H9 (cell line): ENCODE data around the gene ANKMY1. TPM values are rescaled to one million over a fixed set of nuclear protein-coding genes. Genes with fewer than 3 reads are reported as not detected.

Experiments
- DNase-seq: peaks from one replicate; pipeline ENCODE4 v3.0.0-alpha.2; 2017
- H2AFZ ChIP-seq: one replicate; pipeline ENCODE4 v1.6.1; 2013; ENCODE audit warnings: mild to moderate bottlenecking, low read length, control low read depth, moderate library complexity
- H2AK5ac ChIP-seq: 2 replicates; pipeline ENCODE4 v1.6.1; 2013; ENCODE audit warnings: low read length, control low read depth, mixed read lengths; ENCODE audit not compliant: insufficient read length
- H2BK120ac ChIP-seq: one replicate; pipeline ENCODE4 v1.6.1; 2013; ENCODE audit warnings: low read depth, mild to moderate bottlenecking, low read length, control low read depth, inconsistent platforms; ENCODE audit not compliant: poor library complexity, severe bottlenecking
- H2BK12ac ChIP-seq: 2 replicates; pipeline ENCODE4 v1.6.1; 2013; ENCODE audit warnings: low read length, control low read depth, mixed read lengths, low read depth; ENCODE audit not compliant: insufficient read length
- H2BK15ac ChIP-seq: 2 replicates; pipeline ENCODE4 v1.6.1; 2013; ENCODE audit warnings: low read depth, low read length, control low read depth
- H2BK20ac ChIP-seq: one replicate; pipeline ENCODE4 v1.6.1; 2013; ENCODE audit warnings: low read depth, mild to moderate bottlenecking, low read length, control low read depth, inconsistent platforms; ENCODE audit not compliant: poor library complexity, severe bottlenecking
- H2BK5ac ChIP-seq: 2 replicates; pipeline ENCODE4 v1.6.1; 2013; ENCODE audit warnings: low read length, control low read depth, mixed read lengths; ENCODE audit not compliant: insufficient read length
- H3K14ac ChIP-seq: 2 replicates; pipeline ENCODE4 v1.6.1; 2013; ENCODE audit warnings: low read length, control low read depth; ENCODE audit not compliant: insufficient read depth
- H3K18ac ChIP-seq: 2 replicates; pipeline ENCODE4 v1.6.1; 2013; ENCODE audit warnings: low read depth, mild to moderate bottlenecking, mixed read lengths, low read length, control low read depth; ENCODE audit not compliant: insufficient read length
- H3K23ac ChIP-seq: 2 replicates; pipeline ENCODE4 v1.6.1; 2013; ENCODE audit warnings: low read length, control low read depth, mixed read lengths, low read depth; ENCODE audit not compliant: insufficient read length
- H3K23me2 ChIP-seq: 2 replicates; pipeline ENCODE4 v1.6.1; 2013; ENCODE audit warnings: low read depth, mild to moderate bottlenecking, mixed read lengths, low read length, control low read depth; ENCODE audit not compliant: insufficient read length, poor library complexity, severe bottlenecking
- H3K27ac ChIP-seq: 2 replicates; pipeline ENCODE4 v1.5.1; 2013; ENCODE audit warnings: low read length, control low read depth, mixed read lengths, low read depth; ENCODE audit not compliant: insufficient read length
- H3K27me3 ChIP-seq: 2 replicates; pipeline ENCODE4 v1.6.1; 2013; ENCODE audit warnings: low read length, control low read depth, inconsistent platforms; ENCODE audit not compliant: insufficient read depth
- H3K4ac ChIP-seq: 2 replicates; pipeline ENCODE4 v1.6.1; 2013; ENCODE audit warnings: low read depth, mild to moderate bottlenecking, control low read depth, inconsistent platforms, low read length, moderate library complexity
- H3K4me1 ChIP-seq: 2 replicates; pipeline ENCODE4 v1.6.1; 2013; ENCODE audit warnings: low read length, control low read depth, inconsistent platforms; ENCODE audit not compliant: insufficient read depth
- H3K4me2 ChIP-seq: 2 replicates; pipeline ENCODE4 v1.6.1; 2013; ENCODE audit warnings: low read length, control low read depth, mixed read lengths; ENCODE audit not compliant: insufficient read length, insufficient read depth
- H3K56ac ChIP-seq: 2 replicates; pipeline ENCODE4 v1.6.1; 2013; ENCODE audit warnings: low read depth, mild to moderate bottlenecking, mixed read lengths, low read length, control low read depth; ENCODE audit not compliant: insufficient read length
- H3K79me1 ChIP-seq: 2 replicates; pipeline ENCODE4 v1.6.1; 2013; ENCODE audit warnings: low read depth, mild to moderate bottlenecking, moderate library complexity, low read length, control low read depth, inconsistent platforms; ENCODE audit not compliant: insufficient read depth, poor library complexity, severe bottlenecking
- H3K79me2 ChIP-seq: 2 replicates; pipeline ENCODE4 v1.6.1; 2013; ENCODE audit warnings: low read length, control low read depth, inconsistent platforms; ENCODE audit not compliant: insufficient read depth
- H3K9ac ChIP-seq: 2 replicates; pipeline ENCODE4 v1.6.1; 2013; ENCODE audit warnings: low read length, control low read depth, mixed read lengths; ENCODE audit not compliant: insufficient read length; ENCODE audit errors: extremely low read depth
- H3K9me3 ChIP-seq: one replicate; pipeline ENCODE4 v1.6.1; 2013; ENCODE audit warnings: low read depth, low read length, inconsistent platforms; ENCODE audit not compliant: control insufficient read depth
- H3T11ph ChIP-seq: one replicate; pipeline ENCODE4 v1.6.1; 2013; ENCODE audit warnings: mild to moderate bottlenecking, low read length, control low read depth, inconsistent platforms
- H4K20me1 ChIP-seq: one replicate; pipeline ENCODE4 v1.6.1; 2013; ENCODE audit not compliant: control insufficient read depth, insufficient read length, insufficient read depth
- H4K5ac ChIP-seq: 2 replicates; pipeline ENCODE4 v1.6.1; 2013; ENCODE audit warnings: low read depth, mild to moderate bottlenecking, mixed read lengths, low read length, control low read depth; ENCODE audit not compliant: insufficient read length
- H4K8ac ChIP-seq: replicated peaks from 2 replicates; pipeline ENCODE4 v1.6.1; 2013; ENCODE audit warnings: low read length, control low read depth, mixed read lengths, low read depth; ENCODE audit not compliant: insufficient read length
- H4K91ac ChIP-seq: 2 replicates; pipeline ENCODE4 v1.6.1; 2013; ENCODE audit warnings: low read depth, mild to moderate bottlenecking, moderate library complexity, mixed read lengths, low read length, control low read depth; ENCODE audit not compliant: insufficient read length
- H3K27ac Mint-ChIP-seq, 3 experiments: 2 replicates in 2 of 3; 3 replicates in 1 of 3; pipeline ENCODE4 v1.8.0; 2020 to 2021; ENCODE audit warnings: mixed read lengths in 3 of 3, mild to moderate bottlenecking in 1 of 3, moderate library complexity in 1 of 3
- H3K27me3 Mint-ChIP-seq: 2 replicates; pipeline ENCODE4 v1.8.0; 2021; ENCODE audit warnings: low read depth, mild to moderate bottlenecking, moderate library complexity, mixed read lengths
- H3K36me3 Mint-ChIP-seq, 3 experiments: 2 replicates in 2 of 3; 3 replicates in 1 of 3; pipeline ENCODE4 v1.8.0; 2020 to 2021; ENCODE audit warnings: low read depth in 3 of 3, mixed read lengths in 3 of 3; ENCODE audit not compliant: insufficient read depth in 1 of 3
- H3K4me1 Mint-ChIP-seq, 2 experiments: 2 replicates each; pipeline ENCODE4 v1.8.0; 2020; ENCODE audit warnings: mixed read lengths in 2 of 2
- H3K4me3 Mint-ChIP-seq, 2 experiments: 2 replicates in 1 of 2; 3 replicates in 1 of 2; pipeline ENCODE4 v1.8.0; 2020 to 2021; ENCODE audit warnings: mild to moderate bottlenecking in 2 of 2, mixed read lengths in 2 of 2, moderate library complexity in 1 of 2
- H3K9me3 Mint-ChIP-seq, 2 experiments: 2 replicates in 1 of 2; 3 replicates in 1 of 2; pipeline ENCODE4 v1.8.0; 2020; ENCODE audit warnings: mild to moderate bottlenecking in 2 of 2, mixed read lengths in 2 of 2, moderate library complexity in 1 of 2
- WGBS: extraction: QIAGEN DNeasy Blood & Tissue Kit; methylation state at CpG from one replicate; pipeline ENCODE4 v1.1.7; 2013; ENCODE audit warnings: missing lambda C conversion rate, low lambda C conversion rate, mixed read lengths; ENCODE audit not compliant: insufficient read length; ENCODE audit errors: extremely low coverage; 5-methylcytosine and 5-hydroxymethylcytosine counted together
- total RNA-seq: library from RNA; stranded (reverse); gene quantifications from 2 replicates; pipeline ENCODE4 v1.2.1, GENCODE V29; 2021
- TF ChIP-seq, protein P1 (sequence below): fragments of 200-600 bp; sonication (generic); conservative IDR thresholded peaks from 3 replicates; pipeline ENCODE4 v1.8.0; 2021; ENCODE audit warnings: antibody characterized with exemption, mild to moderate bottlenecking

The ANKMY1 gene
- total RNA-seq, 1 experiment from 2014 or later, result 13.7 TPM

DNA sequence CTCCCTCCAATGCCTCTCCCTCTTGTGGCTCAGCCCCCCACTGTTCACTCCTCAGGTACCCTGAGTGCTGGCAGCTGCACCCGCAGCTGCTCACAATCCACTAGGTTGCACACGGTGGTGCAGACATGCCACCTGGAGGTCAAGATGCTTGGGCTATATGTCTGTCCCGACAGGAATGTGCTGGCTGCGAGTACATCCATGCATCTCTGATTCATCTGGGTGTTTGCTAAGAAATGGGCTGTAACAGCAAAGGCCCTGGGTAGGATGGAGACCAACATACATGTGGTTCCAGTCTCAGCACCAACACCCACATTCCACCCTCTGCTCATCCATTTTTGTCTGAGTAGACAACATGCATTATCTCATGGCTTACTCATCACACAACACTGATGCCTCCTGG is 31.3 kb downstream of the ANKMY1 start:
- Histone ChIP-seq H3K79me2 (no peaks in the 10 kb centered on the region), H3K27me3 (no peaks in the 10 kb centered on the region), H3K4me1 (no peaks in the 10 kb centered on the region), H3K23ac (no peak overlapping the region), H3K14ac (no peak overlapping the region), H4K8ac (no peak overlapping the region), H3K18ac (no peak overlapping the region), H3K79me1 (no peaks in the 10 kb centered on the region), H3T11ph (no peak overlapping the region), H3K9ac (no peak overlapping the region), H4K20me1 (no peaks in the 10 kb centered on the region), H3K23me2 (no peaks in the 10 kb centered on the region), H2BK12ac (no peak overlapping the region), H4K5ac (no peak overlapping the region), H2AFZ (no peak overlapping the region), H3K56ac (no peak overlapping the region), H3K27ac (no peak overlapping the region), H2AK5ac (no peak overlapping the region), H2BK5ac (no peak overlapping the region), H3K4me2 (no peak overlapping the region), H3K4ac (no peak overlapping the region), H2BK15ac (no peak overlapping the region), H3K9me3 (peaks cover 25% of the 10 kb centered on the region), H4K91ac (no peak overlapping the region), H2BK120ac (no peak overlapping the region), H2BK20ac (no peak overlapping the region)
- DNase-seq, result no peak
- TF ChIP-seq, protein P1, sequence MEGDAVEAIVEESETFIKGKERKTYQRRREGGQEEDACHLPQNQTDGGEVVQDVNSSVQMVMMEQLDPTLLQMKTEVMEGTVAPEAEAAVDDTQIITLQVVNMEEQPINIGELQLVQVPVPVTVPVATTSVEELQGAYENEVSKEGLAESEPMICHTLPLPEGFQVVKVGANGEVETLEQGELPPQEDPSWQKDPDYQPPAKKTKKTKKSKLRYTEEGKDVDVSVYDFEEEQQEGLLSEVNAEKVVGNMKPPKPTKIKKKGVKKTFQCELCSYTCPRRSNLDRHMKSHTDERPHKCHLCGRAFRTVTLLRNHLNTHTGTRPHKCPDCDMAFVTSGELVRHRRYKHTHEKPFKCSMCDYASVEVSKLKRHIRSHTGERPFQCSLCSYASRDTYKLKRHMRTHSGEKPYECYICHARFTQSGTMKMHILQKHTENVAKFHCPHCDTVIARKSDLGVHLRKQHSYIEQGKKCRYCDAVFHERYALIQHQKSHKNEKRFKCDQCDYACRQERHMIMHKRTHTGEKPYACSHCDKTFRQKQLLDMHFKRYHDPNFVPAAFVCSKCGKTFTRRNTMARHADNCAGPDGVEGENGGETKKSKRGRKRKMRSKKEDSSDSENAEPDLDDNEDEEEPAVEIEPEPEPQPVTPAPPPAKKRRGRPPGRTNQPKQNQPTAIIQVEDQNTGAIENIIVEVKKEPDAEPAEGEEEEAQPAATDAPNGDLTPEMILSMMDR, result no peak
- no peaks in the 10 kb centered on the region for H3K4me1 Mint-ChIP-seq
- H3K9me3 Mint-ChIP-seq, result peaks cover 74 to 77% of the 10 kb centered on the region in 2 experiments
- no CpG with 5 or more reads among the region's 4 CpGs for WGBS
- H3K27ac Mint-ChIP-seq, result no peak overlapping the region
- H3K4me3 Mint-ChIP-seq, result no peak overlapping the region
- H3K36me3 Mint-ChIP-seq, result peaks cover 72 to 86% (median 84%) of the 10 kb centered on the region in 3 experiments
- no peaks in the 10 kb centered on the region; the same call in none of the 2 replicates for H3K27me3 Mint-ChIP-seq
